GM19455 (cell line): ENCODE results near the gene TNRC6B.

Source experiments
- ATAC-seq: cut with Tn5 transposase; IDR thresholded peaks from one replicate; pipeline ENCODE4 v1.9.1; 2021; ENCODE audit not compliant: unreplicated experiment

The TNRC6B gene

GRCh38 chr22:40239345-40239683 is 61.6 kb downstream of the TNRC6B start:
- ATAC-seq, result no peak

- ATAC-seq, result no peak
Observed at GRCh38 chr22:40240160-40240559, 62.4 kb downstream of the TNRC6B start.

GRCh38 chr22:40240686-40241085 is 63.0 kb downstream of the TNRC6B start:
- ATAC-seq, result no peak

GRCh38 chr22:40241200-40241763 is 63.6 kb downstream of the TNRC6B start:
- no peak for ATAC-seq

- ATAC-seq, result no peak
Observed at GRCh38 chr22:40243891-40244290, 66.2 kb downstream of the TNRC6B start.

- ATAC-seq, result no peak
Observed at GRCh38 chr22:40244586-40244985, 66.9 kb downstream of the TNRC6B start.

GRCh38 chr22:40247976-40248375 is 70.3 kb downstream of the TNRC6B start:
- no peak for ATAC-seq

GRCh38 chr22:40249286-40249685 is 71.6 kb downstream of the TNRC6B start:
- ATAC-seq, result no peak

GRCh38 chr22:40250608-40251007 is 72.9 kb downstream of the TNRC6B start:
- ATAC-seq, result no peak

GRCh38 chr22:40251106-40251505 is 73.4 kb downstream of the TNRC6B start:
- no peak for ATAC-seq

- ATAC-seq, result no peak
Observed at GRCh38 chr22:40252146-40252545, 74.4 kb downstream of the TNRC6B start.

- no peak for ATAC-seq
Observed at GRCh38 chr22:40256516-40256915, 78.8 kb downstream of the TNRC6B start.

GRCh38 chr22:40258017-40258416 is 80.3 kb downstream of the TNRC6B start:
- no peak for ATAC-seq

GRCh38 chr22:40258501-40258915 is 80.8 kb downstream of the TNRC6B start:
- ATAC-seq, result no peak

- no peak for ATAC-seq
Observed at GRCh38 chr22:40261783-40262182, 84.1 kb downstream of the TNRC6B start.

- no peak for ATAC-seq
Observed at GRCh38 chr22:40263191-40263590, 85.5 kb downstream of the TNRC6B start.

- ATAC-seq, result no peak
Observed at GRCh38 chr22:40265783-40266182, 88.1 kb downstream of the TNRC6B start.

- ATAC-seq, result no peak
Observed at GRCh38 chr22:40270031-40270430, 92.3 kb downstream of the TNRC6B start.

- no peak for ATAC-seq
Observed at GRCh38 chr22:40270748-40271373, 93.1 kb downstream of the TNRC6B start.

- ATAC-seq, result no peak
Observed at GRCh38 chr22:40271440-40271839, 93.7 kb downstream of the TNRC6B start.

GRCh38 chr22:40273319-40273718 is 95.6 kb downstream of the TNRC6B start:
- ATAC-seq, result no peak

GRCh38 chr22:40276996-40277823 is 99.5 kb downstream of the TNRC6B start:
- ATAC-seq, result no peak
